BLaER1 treated with 17β-estradiol and CSF1 and Interleukin-3, amounts not matched to agents 10 nM and 100 nM (cell line): ENCODE measurements around the gene LAG3.
A peak's percentile ranks its signal among the peaks of the same experiment; 100 is the strongest.

Experiments used
- H3K27ac ChIP-seq, 11 experiments: shearing (Covaris generic); formaldehyde crosslinking; 2 replicates each; pipeline ENCODE4 v1.8.1; 2022
- H3K27me3 ChIP-seq, 11 experiments: shearing (Covaris generic); formaldehyde crosslinking; 2 replicates each; pipeline ENCODE4 v1.8.1; 2022
- H3K36me3 ChIP-seq, 11 experiments: shearing (Covaris generic); formaldehyde crosslinking; 2 replicates each; pipeline ENCODE4 v1.8.1; 2022
- H3K4me1 ChIP-seq, 10 experiments: shearing (Covaris generic); formaldehyde crosslinking; 2 replicates each; pipeline ENCODE4 v1.8.1; 2022
- H3K4me2 ChIP-seq, 11 experiments: shearing (Covaris generic); formaldehyde crosslinking; 2 replicates each; pipeline ENCODE4 v1.8.1; 2022
- H3K4me3 ChIP-seq, 10 experiments: shearing (Covaris generic); formaldehyde crosslinking; 2 replicates each; pipeline ENCODE4 v1.8.1; 2022
- H3K9ac ChIP-seq, 11 experiments: shearing (Covaris generic); formaldehyde crosslinking; 2 replicates each; pipeline ENCODE4 v1.8.1; 2022
- H3K9me3 ChIP-seq, 11 experiments: shearing (Covaris generic); formaldehyde crosslinking; replicated peaks in 1 of 11; 2 replicates each; pipeline ENCODE4 v1.8.1; 2022
- H4K20me1 ChIP-seq, 11 experiments: shearing (Covaris generic); formaldehyde crosslinking; 2 replicates each; pipeline ENCODE4 v1.8.1; 2022
- Cebpa-rat ChIP-seq, 11 experiments: shearing (Covaris generic); IDR thresholded peaks; 2 replicates each; pipeline ENCODE4 v1.8.1; 2022

Gene LAG3

DNA sequence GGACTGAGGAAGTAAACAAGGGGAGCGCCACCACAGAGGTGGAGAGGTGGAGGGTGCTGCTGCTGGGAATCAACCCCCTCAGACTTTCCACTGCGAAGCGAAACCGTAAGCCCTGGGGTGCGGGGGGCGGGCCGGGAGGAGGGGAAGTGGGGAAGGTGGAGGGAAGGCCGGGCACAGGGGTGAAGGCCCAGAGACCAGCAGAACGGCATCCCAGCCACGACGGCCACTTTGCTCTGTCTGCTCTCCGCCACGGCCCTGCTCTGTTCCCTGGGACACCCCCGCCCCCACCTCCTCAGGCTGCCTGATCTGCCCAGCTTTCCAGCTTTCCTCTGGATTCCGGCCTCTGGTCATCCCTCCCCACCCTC is at the start of gene LAG3:
Gene LAG3 (plus strand): TSS at position 190 of the 365 bp plus-strand sequence. CDS start 333 bp downstream, outside the sequence.
- Histone ChIP-seq H3K27me3 (peaks cover 89 to 100% (median 100%) of the 10 kb centered on the region in 11 experiments), H3K27ac (no peak within 1 kb of the TSS), H3K4me2 (peak within 1 kb of the TSS in 8 of 11 experiments; percentile 7 to 95 (median 48); a peak in 12 of 22 replicates), H3K4me1 (peaks cover 5 to 60% (median 36%) of the 10 kb centered on the region in 10 experiments; a peak in 19 of 20 replicates), H3K9me3 (no peaks in the 10 kb centered on the region), H3K36me3 (no peaks in the 10 kb centered on the region; a peak in 1 of 22 replicates), H3K9ac (no peak within 1 kb of the TSS), H4K20me1 (peaks cover 0 to 48% (median 22%) of the 10 kb centered on the region in 11 experiments; a peak in 17 of 22 replicates), H3K4me3 (0 out of 20 replicates have a peak within 1 kb of the TSS, but pooled peaks of 1 of the 10 experiments have one; percentile 28)
- TF ChIP-seq Cebpa-rat (IDR thresholded peaks at IDR 0.05): no peak

DNA sequence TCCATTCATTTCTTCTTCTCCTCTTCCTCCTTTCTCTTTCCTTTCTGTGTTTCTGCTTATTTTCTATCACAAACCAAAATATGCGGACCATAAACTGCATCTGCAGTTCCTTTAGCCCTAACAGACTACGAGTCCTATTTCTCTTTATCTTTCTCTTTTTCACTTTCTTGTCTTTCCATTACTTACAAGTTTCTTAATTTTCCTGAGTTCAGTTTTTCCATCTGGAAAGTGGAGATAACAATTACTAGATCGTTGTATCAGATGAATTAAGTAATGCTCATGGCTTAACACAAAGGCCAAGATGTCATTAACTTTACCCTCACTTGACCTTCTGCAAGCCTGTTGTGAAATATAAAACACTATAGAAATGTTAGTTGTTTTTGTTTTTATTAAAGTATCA is 49.5 kb upstream of the LAG3 start:
- peaks cover 13 to 27% (median 17%) of the 10 kb centered on the region in 10 experiments for H3K4me1 ChIP-seq
- peak overlapping the region in 9 of 11 experiments; percentile 83 to 99 (median 94); a peak in 10 of 22 replicates for H3K4me2 ChIP-seq
- peak overlapping the region in 2 of 11 experiments; percentile 82 to 84; a peak in 2 of 22 replicates for H3K27ac ChIP-seq
- peak overlapping the region in 3 of 10 experiments; percentile 55 to 65 (median 63); a peak in 2 of 20 replicates for H3K4me3 ChIP-seq
- H4K20me1 ChIP-seq: peaks cover 0 to 5% (median 0%) of the 10 kb centered on the region in 11 experiments; a peak in 2 of 22 replicates
- H3K9ac ChIP-seq: no peak overlapping the region
- H3K9me3 ChIP-seq: no peaks in the 10 kb centered on the region
- TF ChIP-seq Cebpa-rat (IDR thresholded peaks at IDR 0.05): no peak
- no peaks in the 10 kb centered on the region for H3K27me3 ChIP-seq
- H3K36me3 ChIP-seq: peaks cover 0 to 24% (median 8%) of the 10 kb centered on the region in 11 experiments; a peak in 21 of 22 replicates

- Histone ChIP-seq H4K20me1 (peaks cover 0 to 6% (median 0%) of the 10 kb centered on the region in 11 experiments; a peak in 3 of 22 replicates), H3K4me1 (peaks cover 13 to 27% (median 17%) of the 10 kb centered on the region in 10 experiments), H3K4me2 (peak within 1 kb of the TSS; percentile 83 to 100 (median 94)), H3K4me3 (peak within 1 kb of the TSS; percentile 55 to 73 (median 65)), H3K9ac (peak within 1 kb of the TSS; percentile 62 to 94 (median 80)), H3K36me3 (peaks cover 9 to 34% (median 17%) of the 10 kb centered on the region in 11 experiments), H3K9me3 (no peaks in the 10 kb centered on the region), H3K27ac (peak within 1 kb of the TSS; percentile 76 to 96 (median 86)), H3K27me3 (no peaks in the 10 kb centered on the region)
- TF ChIP-seq Cebpa-rat (IDR thresholded peaks at IDR 0.05): no peak
Observed at GRCh38 chr12:6723607-6724408, 48.5 kb upstream of the LAG3 start, which contains the start of gene COPS7A. Gene COPS7A (plus strand): TSS chr12:6724046. CDS start chr12:6724657, 611 bp downstream.

- TF ChIP-seq Cebpa-rat (IDR thresholded peaks at IDR 0.05): no peak
Observed at GRCh38 chr12:6724409-6724797, 47.9 kb upstream of the LAG3 start.

GRCh38 chr12:6725350-6725749 is 47.0 kb upstream of the LAG3 start:
- TF ChIP-seq Cebpa-rat (IDR thresholded peaks at IDR 0.05): no peak
- H3K4me2 ChIP-seq: peak overlapping the region; percentile 83 to 100 (median 94); a peak in 20 of 22 replicates
- H3K36me3 ChIP-seq: peaks cover 25 to 49% (median 32%) of the 10 kb centered on the region in 11 experiments
- no peaks in the 10 kb centered on the region for H3K9me3 ChIP-seq
- no peaks in the 10 kb centered on the region for H3K27me3 ChIP-seq
- H3K4me1 ChIP-seq: peaks cover 13 to 42% (median 28%) of the 10 kb centered on the region in 10 experiments
- H3K9ac ChIP-seq: peak overlapping the region in 1 of 11 experiments; percentile 91; a peak in 2 of 22 replicates
- peaks cover 0 to 12% (median 0%) of the 10 kb centered on the region in 11 experiments; a peak in 4 of 22 replicates for H4K20me1 ChIP-seq
- peak overlapping the region in 2 of 10 experiments; percentile 65 to 73; a peak in 3 of 20 replicates for H3K4me3 ChIP-seq
- no peak overlapping the region for H3K27ac ChIP-seq

More at GRCh38 chr12:6724409-6724797, 47.9 kb upstream of the LAG3 start:
- peaks cover 0 to 6% (median 0%) of the 10 kb centered on the region in 11 experiments; a peak in 3 of 22 replicates for H4K20me1 ChIP-seq
- H3K4me3 ChIP-seq: peak overlapping the region; percentile 55 to 73 (median 65)
- H3K9ac ChIP-seq: peak overlapping the region; percentile 62 to 94 (median 80)
- peak overlapping the region; percentile 83 to 100 (median 94) for H3K4me2 ChIP-seq
- H3K27me3 ChIP-seq: no peaks in the 10 kb centered on the region
- H3K9me3 ChIP-seq: no peaks in the 10 kb centered on the region
- H3K36me3 ChIP-seq: peaks cover 15 to 40% (median 23%) of the 10 kb centered on the region in 11 experiments
- H3K27ac ChIP-seq: peak overlapping the region; percentile 76 to 96 (median 86)
- peaks cover 13 to 32% (median 20%) of the 10 kb centered on the region in 10 experiments for H3K4me1 ChIP-seq

DNA sequence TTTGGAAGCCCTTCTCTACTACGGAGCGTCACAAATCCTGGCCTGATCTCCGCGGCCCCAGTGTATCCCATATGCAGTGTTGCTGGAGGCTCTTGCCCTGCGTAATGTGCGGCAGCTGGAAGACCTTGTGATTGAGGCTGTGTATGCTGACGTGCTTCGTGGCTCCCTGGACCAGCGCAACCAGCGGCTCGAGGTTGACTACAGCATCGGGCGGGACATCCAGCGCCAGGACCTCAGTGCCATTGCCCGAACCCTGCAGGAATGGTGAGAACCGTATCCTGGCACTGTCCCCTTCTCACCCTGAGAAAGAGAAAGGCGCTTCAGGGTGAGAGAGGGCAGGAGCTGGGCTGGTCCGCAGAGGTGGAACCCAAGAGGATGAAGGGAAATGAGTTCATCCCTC is 43.1 kb upstream of the LAG3 start:
- Histone ChIP-seq H3K4me1 (peaks cover 13 to 41% (median 32%) of the 10 kb centered on the region in 10 experiments), H3K36me3 (peaks cover 36 to 83% (median 65%) of the 10 kb centered on the region in 11 experiments), H4K20me1 (peaks cover 0 to 18% (median 0%) of the 10 kb centered on the region in 11 experiments; a peak in 5 of 22 replicates), H3K4me2 (peak overlapping the region in 2 of 11 experiments; percentile 41 to 71; a peak in 1 of 22 replicates), H3K27me3 (no peaks in the 10 kb centered on the region), H3K9me3 (no peaks in the 10 kb centered on the region), H3K27ac (no peak overlapping the region), H3K4me3 (no peak overlapping the region), H3K9ac (no peak overlapping the region)
- TF ChIP-seq Cebpa-rat (IDR thresholded peaks at IDR 0.05): no peak

DNA sequence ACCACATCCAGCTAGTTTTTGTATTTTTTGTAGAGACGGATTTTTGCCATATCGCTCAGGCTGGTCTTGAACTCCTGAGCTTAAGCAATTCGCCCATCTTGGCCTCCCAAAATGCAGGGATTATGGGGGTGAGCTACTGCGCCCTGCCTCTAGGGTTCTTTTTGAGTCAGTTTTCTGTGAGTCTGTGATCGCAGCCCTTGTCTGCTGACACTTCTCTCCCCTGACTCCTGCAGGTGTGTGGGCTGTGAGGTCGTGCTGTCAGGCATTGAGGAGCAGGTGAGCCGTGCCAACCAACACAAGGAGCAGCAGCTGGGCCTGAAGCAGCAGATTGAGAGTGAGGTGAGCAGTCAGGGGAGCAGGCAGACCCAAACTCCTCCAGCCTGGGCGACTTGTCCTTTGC is 42.2 kb upstream of the LAG3 start:
- Histone ChIP-seq H3K9me3 (no peaks in the 10 kb centered on the region), H4K20me1 (peaks cover 0 to 18% (median 0%) of the 10 kb centered on the region in 11 experiments; a peak in 5 of 22 replicates), H3K27ac (peak overlapping the region in 2 of 11 experiments; percentile 6 to 36; a peak in 2 of 22 replicates), H3K4me1 (peaks cover 5 to 31% (median 23%) of the 10 kb centered on the region in 10 experiments), H3K36me3 (peaks cover 44 to 90% (median 74%) of the 10 kb centered on the region in 11 experiments), H3K9ac (peak overlapping the region in 4 of 11 experiments; percentile 19 to 52 (median 40); a peak in 5 of 22 replicates), H3K4me2 (peak overlapping the region in 7 of 11 experiments; percentile 41 to 73 (median 65); a peak in 14 of 22 replicates), H3K27me3 (no peaks in the 10 kb centered on the region), H3K4me3 (no peak overlapping the region)
- no peak for TF ChIP-seq Cebpa-rat (IDR thresholded peaks at IDR 0.05)

DNA sequence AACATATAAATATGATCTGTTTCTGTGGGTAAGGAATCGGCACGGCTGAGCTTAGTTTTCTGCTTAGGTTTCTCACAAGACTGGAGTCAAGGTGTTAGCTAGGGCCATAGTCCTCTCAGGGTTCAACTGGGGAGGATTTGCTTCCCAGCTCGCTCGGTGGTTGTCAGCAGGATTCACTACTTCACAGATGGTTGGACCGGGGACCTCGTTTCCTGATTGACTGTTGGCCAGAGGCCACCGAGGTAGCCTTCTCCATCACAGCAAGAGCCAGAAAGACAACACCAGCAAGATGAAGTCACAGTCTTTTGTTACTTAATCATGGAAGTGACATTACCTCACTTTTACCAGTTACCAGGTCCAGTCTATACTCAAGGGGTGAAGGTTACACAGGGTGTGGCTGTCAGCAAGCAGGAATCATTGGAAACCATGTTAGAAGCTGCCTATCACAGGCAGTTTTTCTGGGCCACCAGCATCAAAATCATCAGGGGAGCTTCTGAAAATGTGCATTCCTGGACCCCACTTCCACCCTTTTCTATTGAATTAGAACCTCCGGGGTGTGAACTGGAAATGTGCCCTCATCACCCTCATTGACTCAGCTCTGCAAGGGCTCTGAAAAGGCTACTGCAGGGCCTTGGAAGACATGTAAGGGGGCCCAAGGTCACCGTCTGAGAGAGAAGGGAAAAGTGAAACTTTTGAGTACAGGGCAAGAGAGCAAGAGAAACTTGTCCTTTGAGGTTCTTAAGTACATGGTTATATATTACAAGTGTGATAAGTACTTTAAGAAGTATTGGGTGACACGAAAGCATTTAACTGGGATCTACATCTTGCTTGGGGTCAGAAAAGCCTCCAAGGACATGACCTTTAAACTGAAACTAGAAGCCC is 37.6 kb upstream of the LAG3 start:
- H3K36me3 ChIP-seq: peaks cover 22 to 58% (median 46%) of the 10 kb centered on the region in 11 experiments
- peak overlapping the region in 5 of 11 experiments; percentile 1 to 45 (median 14); a peak in 3 of 22 replicates for H3K9ac ChIP-seq
- H3K27me3 ChIP-seq: no peaks in the 10 kb centered on the region
- peaks cover 0 to 28% (median 23%) of the 10 kb centered on the region in 10 experiments; a peak in 17 of 20 replicates for H3K4me1 ChIP-seq
- no peak overlapping the region for H3K4me3 ChIP-seq
- H3K27ac ChIP-seq: peak overlapping the region in 1 of 11 experiments; percentile 8; a peak in 1 of 22 replicates
- no peak for TF ChIP-seq Cebpa-rat (IDR thresholded peaks at IDR 0.05)
- H3K4me2 ChIP-seq: no peak overlapping the region
- no peaks in the 10 kb centered on the region for H3K9me3 ChIP-seq
- peaks cover 0 to 14% (median 0%) of the 10 kb centered on the region in 11 experiments; a peak in 3 of 22 replicates for H4K20me1 ChIP-seq
